PC-3 (cell line): Measurements from ENCODE around the gene IGSF8. TPM values are rescaled to one million over a fixed set of nuclear protein-coding genes. Genes with fewer than 3 reads are reported as not detected.

Source experiments
- ATAC-seq: fragments of 200-7000 bp; cut with Tn5 transposase; 2 replicates; pipeline ENCODE4 v1.9.1; 2020; ENCODE audit warnings: mild to moderate bottlenecking, moderate library complexity
- BruUV-seq: library from RNA; stranded (reverse); fragments of 400-500 nt; replicated peaks from 2 replicates; lab custom pipeline; 2021; lab: Mats Ljungman, UMichigan
- CTCF ChIA-PET: fragments of 300-600 bp; sonication (Branson Sonifier 250); formaldehyde crosslinking; loops from one replicate; lab custom pipeline; 2022; ENCODE audit warnings: antibody characterized with exemption; lab: Charles Lee
- POLR2A ChIA-PET: fragments of 300-600 bp; sonication (Branson Sonifier 250); formaldehyde crosslinking; loops from one replicate; lab custom pipeline; 2022; ENCODE audit warnings: antibody characterized with exemption; ENCODE audit not compliant: unreplicated experiment; lab: Charles Lee
- DNase-seq: peaks from one replicate; pipeline ENCODE4 v3.0.0-alpha.2; 2015
- H2AFZ ChIP-seq: fragments of 300-600 bp; sonication (generic); 2 replicates; pipeline ENCODE4 v1.6.0; 2016; ENCODE audit warnings: antibody characterized with exemption, low read length
- H3F3A ChIP-seq: fragments of 300-600 bp; sonication (generic); one replicate; pipeline ENCODE4 v1.6.0; 2017; ENCODE audit warnings: antibody characterized with exemption, low read length, control low read depth, mild to moderate bottlenecking; ENCODE audit not compliant: unreplicated experiment
- H3K27ac ChIP-seq: fragments of 300-600 bp; sonication (generic); 2 replicates; pipeline ENCODE4 v1.5.1; 2016; ENCODE audit warnings: mild to moderate bottlenecking, low read length
- H3K27me3 ChIP-seq: fragments of 300-600 bp; sonication (generic); 2 replicates; pipeline ENCODE4 v1.6.1; 2016; ENCODE audit warnings: low read length, mixed read lengths
- H3K36me3 ChIP-seq: fragments of 300-600 bp; sonication (generic); 2 replicates; pipeline ENCODE4 v1.6.1; 2016; ENCODE audit warnings: low read depth, mixed run types, low read length, mixed read lengths
- H3K4me1 ChIP-seq: fragments of 300-600 bp; sonication (generic); 2 replicates; pipeline ENCODE4 v1.5.1; 2016; ENCODE audit warnings: low read length; ENCODE audit not compliant: insufficient read depth
- H3K4me2 ChIP-seq: fragments of 300-600 bp; sonication (generic); 2 replicates; pipeline ENCODE4 v1.6.0; 2016; ENCODE audit warnings: low read length
- H3K4me3 ChIP-seq: fragments of 300-600 bp; sonication (generic); 2 replicates; pipeline ENCODE4 v1.5.1; 2016; ENCODE audit warnings: mild to moderate bottlenecking, low read length, mixed read lengths
- H3K79me2 ChIP-seq: fragments of 300-600 bp; sonication (generic); 2 replicates; pipeline ENCODE4 v1.6.1; 2017; ENCODE audit warnings: low read length, mixed read lengths
- H3K9ac ChIP-seq: fragments of 300-600 bp; sonication (generic); 2 replicates; pipeline ENCODE4 v1.6.0; 2016; ENCODE audit warnings: mild to moderate bottlenecking, low read length
- H3K9me2 ChIP-seq: fragments of 300-600 bp; sonication (generic); replicated peaks from 2 replicates; pipeline ENCODE4 v1.6.1; 2016; ENCODE audit warnings: mixed run types, low read length, mixed read lengths
- H3K9me3 ChIP-seq: fragments of 300-600 bp; sonication (generic); 2 replicates; pipeline ENCODE4 v1.6.1; 2016; ENCODE audit warnings: low read length, mixed read lengths
- H4K20me1 ChIP-seq: fragments of 300-600 bp; sonication (generic); 2 replicates; pipeline ENCODE4 v1.6.1; 2016; ENCODE audit warnings: low read length, mixed read lengths
- CTCF ChIP-seq: fragments of 300-600 bp; sonication (generic); conservative IDR thresholded peaks from 2 replicates; pipeline ENCODE4 v1.5.1; 2017; ENCODE audit warnings: antibody characterized with exemption, low read depth, mild to moderate bottlenecking, low read length
- EZH2 ChIP-seq: fragments of 300-600 bp; sonication (generic); IDR thresholded peaks from one replicate; pipeline ENCODE4 v1.6.1; 2017; ENCODE audit warnings: antibody characterized with exemption, mild to moderate bottlenecking, low read length; ENCODE audit not compliant: unreplicated experiment
- EZH2phosphoT487 ChIP-seq: fragments of 300-600 bp; sonication (generic); IDR thresholded peaks from 2 replicates; pipeline ENCODE4 v1.6.1; 2018; ENCODE audit warnings: mild to moderate bottlenecking, antibody characterized with exemption, low read length, borderline replicate concordance
- intact Hi-C: fragments of 100-400 bp; cut with micrococcal nuclease; formaldehyde crosslinking; loops from 2 replicates; pipeline ENCODE4 v1.9.0; 2023
- total RNA-seq: library from RNA; depleted of rRNA; stranded (reverse); fragments of >200 nt; gene quantifications from 2 replicates; pipeline ENCODE4 v1.2.3, GENCODE V29; 2014

Gene IGSF8
- total RNA-seq, 1 experiment from 2014 or later, result 37.1 TPM

GRCh38 chr1:160084771-160085321 is 13.6 kb downstream of the IGSF8 start:
- no peaks in the 10 kb centered on the region for H3K9me3 ChIP-seq
- no peak overlapping the region for H3K4me3 ChIP-seq
- H3K27me3 ChIP-seq, result peaks cover 21% of the 10 kb centered on the region
- no peaks in the 10 kb centered on the region for H3K79me2 ChIP-seq
- intact Hi-C loops, result loop anchor here (1.0 to 5.0 kb wide), 3 partner anchors 39 to 953 kb away; no protein-coding TSS in a partner anchor
- H3K9me2 ChIP-seq, result no peaks in the 10 kb centered on the region
- DNase-seq, result no peak
- H2AFZ ChIP-seq, result no peak overlapping the region
- no peaks in the 10 kb centered on the region for H3F3A ChIP-seq
- CTCF ChIA-PET, result interaction anchor here (0.7 to 1.3 kb wide), 3 partner anchors 38 to 270 kb away, joined by 3 to 7 read pairs (median 5); no protein-coding TSS in a partner anchor
- no peak overlapping the region for H3K27ac ChIP-seq
- H3K36me3 ChIP-seq, result no peaks in the 10 kb centered on the region
- H3K4me1 ChIP-seq, result peaks cover 9% of the 10 kb centered on the region
- no peak for ATAC-seq
- H3K4me2 ChIP-seq, result no peak overlapping the region
- H3K9ac ChIP-seq, result no peak overlapping the region
- no peaks in the 10 kb centered on the region for H4K20me1 ChIP-seq
- BruUV-seq, result no TSS peak
- TF ChIP-seq EZH2, result no peak
- no peak for TF ChIP-seq CTCF
- POLR2A ChIA-PET, result no interaction called here

- Histone ChIP-seq H3K4me2 (peak overlapping the region; percentile 23; the same call in 1 of the 2 replicates), H3K4me1 (peaks cover 9% of the 10 kb centered on the region), H3K9me3 (no peaks in the 10 kb centered on the region), H2AFZ (peak overlapping the region; percentile 39; the same call in 1 of the 2 replicates), H3F3A (no peaks in the 10 kb centered on the region), H3K4me3 (no peak overlapping the region), H3K9ac (no peak overlapping the region), H4K20me1 (no peaks in the 10 kb centered on the region), H3K9me2 (no peaks in the 10 kb centered on the region), H3K27ac (no peak overlapping the region), H3K27me3 (peaks cover 28% of the 10 kb centered on the region), H3K36me3 (no peaks in the 10 kb centered on the region), H3K79me2 (no peaks in the 10 kb centered on the region)
- BruUV-seq, result no TSS peak
- CTCF ChIA-PET, result no interaction called here
- ATAC-seq, result peak; percentile 90
- intact Hi-C loops, result loop anchor here (1.0 to 5.0 kb wide), 3 partner anchors 38 to 952 kb away; no protein-coding TSS in a partner anchor
- POLR2A ChIA-PET, result no interaction called here
- DNase-seq, result peak; percentile 84
- TF ChIP-seq EZH2phosphoT487 (no peak), EZH2 (no peak), CTCF (peak; percentile 87)
Measured at GRCh38 chr1:160083968-160084770, 14.2 kb downstream of the IGSF8 start.
